K562 (cell line): ENCODE data around the gene SPON2. TPM values are rescaled to one million over a fixed set of nuclear protein-coding genes. Genes with fewer than 3 reads are reported as not detected.

Experiments used
- ARID1B ChIP-seq: fragments of 450-650 bp; IDR thresholded peaks from 2 replicates; pipeline ENCODE4 v1.6.1; 2016; ENCODE audit warnings: antibody characterized with exemption, mild to moderate bottlenecking, inconsistent platforms
- BRD9 ChIP-seq: fragments of 450-650 bp; IDR thresholded peaks from 2 replicates; pipeline ENCODE4 v1.6.1; 2018; ENCODE audit warnings: low read depth; ENCODE audit not compliant: partially characterized antibody
- CHCHD3 ChIP-seq: fragments of 250-450 bp; sonication (Bioruptor Pico); IDR thresholded peaks from 2 replicates; pipeline ENCODE4 v2.1.2; 2022; ENCODE audit warnings: mild to moderate bottlenecking
- HCFC1 ChIP-seq: IDR thresholded peaks from 2 replicates; pipeline ENCODE4 v1.6.1; 2012; ENCODE audit warnings: low read depth, low read length, improper control_type of control experiment
- HLTF ChIP-seq: fragments of 450-650 bp; IDR thresholded peaks from 2 replicates; pipeline ENCODE4 v1.6.1; 2016
- JUN ChIP-seq, 2 experiments: sonication (generic) in 1 of 2; formaldehyde crosslinking in 1 of 2; IDR thresholded peaks; 2 replicates each; pipeline versions ENCODE4 v1.6.1 to v1.8.0; 2012 to 2022; ENCODE audit warnings: borderline replicate concordance in 2 of 2, mild to moderate bottlenecking in 2 of 2, improper control_type of control experiment in 1 of 2, low read depth in 1 of 2, low read length in 1 of 2, missing genetic modification reagents in 1 of 2
- KLF6 ChIP-seq: fragments of 250-450 bp; sonication (Bioruptor Pico); IDR thresholded peaks from 2 replicates; pipeline ENCODE4 v1.4.0; 2020; ENCODE audit warnings: mild to moderate bottlenecking, moderate library complexity, borderline replicate concordance
- NCOR1 ChIP-seq: fragments of 450-650 bp; IDR thresholded peaks from 2 replicates; pipeline ENCODE4 v1.6.1; 2016; ENCODE audit warnings: mild to moderate bottlenecking, moderate library complexity
- NONO ChIP-seq, 2 experiments: fragments of 200-400 bp in 1 of 2; fragments of 450-650 bp in 1 of 2; formaldehyde crosslinking in 1 of 2; IDR thresholded peaks; 2 replicates each; pipeline ENCODE4 v1.6.1; 2017; ENCODE audit warnings: low read depth in 2 of 2, mild to moderate bottlenecking in 2 of 2, moderate library complexity in 2 of 2, low read length in 1 of 2
- NR3C1 ChIP-seq: sonication (generic); formaldehyde crosslinking; IDR thresholded peaks from 2 replicates; pipeline ENCODE4 v1.8.1; 2022; ENCODE audit warnings: missing genetic modification reagents
- PTBP1 ChIP-seq: fragments of 200-400 bp; formaldehyde crosslinking; IDR thresholded peaks from 2 replicates; pipeline ENCODE4 v1.6.1; 2017; ENCODE audit warnings: low read depth, low read length
- PTRF ChIP-seq: fragments of 450-650 bp; IDR thresholded peaks from 2 replicates; pipeline ENCODE4 v1.6.1; 2016; ENCODE audit warnings: mild to moderate bottlenecking, missing genetic modification characterization, missing compliant biosample characterization
- RBM34 ChIP-seq: fragments of 200-400 bp; formaldehyde crosslinking; IDR thresholded peaks from 2 replicates; pipeline ENCODE4 v1.6.1; 2018; ENCODE audit warnings: low read length, borderline replicate concordance; ENCODE audit not compliant: insufficient read depth
- STAG1 ChIP-seq: sonication (generic); formaldehyde crosslinking; IDR thresholded peaks from 2 replicates; pipeline ENCODE4 v1.5.0; 2020; ENCODE audit warnings: missing genetic modification reagents, borderline replicate concordance
- TEAD4 ChIP-seq, 2 experiments: sonication (generic) in 1 of 2; formaldehyde crosslinking in 1 of 2; IDR thresholded peaks; 2 replicates each; pipeline versions ENCODE4 v1.6.1 to v1.8.0; 2012 to 2022; ENCODE audit warnings: borderline replicate concordance in 1 of 2, inconsistent platforms in 1 of 2, low read length in 1 of 2, mild to moderate bottlenecking in 1 of 2, missing genetic modification reagents in 1 of 2
- ZKSCAN3 ChIP-seq: fragments of 250-450 bp; sonication (Bioruptor Pico); IDR thresholded peaks from 2 replicates; pipeline ENCODE4 v1.4.0; 2020
- ZNF197 ChIP-seq: fragments of 200-800 bp; sonication (Bioruptor generic); IDR thresholded peaks from 2 replicates; pipeline ENCODE4 v1.6.1; 2016; ENCODE audit warnings: low read depth, missing genetic modification characterization, missing compliant biosample characterization
- ZNF764 ChIP-seq: fragments of 250-450 bp; sonication (Bioruptor Pico); IDR thresholded peaks from 2 replicates; pipeline ENCODE4 v1.4.0; 2020; ENCODE audit warnings: low read depth, mild to moderate bottlenecking, moderate library complexity
- polyA plus RNA-seq, 8 experiments: library from polyadenylated mRNA; depleted of rRNA in 4 of 8; stranded (reverse) in 5 of 8; unstranded in 3 of 8; fragments of >200 nt; fragmentation: Nextera tagmentation in 2 of 8; fragmentation: Illumina TruSeq in 1 of 8; extraction: Ambion mirVana in 2 of 8; extraction: Trizol in 1 of 8; gene quantifications; 2 replicates each; pipeline versions ENCODE4 v1.2.1 to v1.2.3, GENCODE V29; 2011 to 2014; ENCODE audit warnings: inconsistent platforms in 1 of 8, missing spikeins in 1 of 8
- total RNA-seq, 7 experiments: library from RNA; depleted of rRNA in 6 of 7; stranded (reverse); fragments of >200 nt in 6 of 7; fragmentation: Illumina TruSeq in 2 of 7; extraction: Trizol in 2 of 7; gene quantifications; 2 replicates each; pipeline versions ENCODE4 v1.2.1 to v1.2.3, GENCODE V29; 2011 to 2021; ENCODE audit warnings: low replicate concordance in 1 of 7
- TF ChIP-seq, protein P1 (sequence below), 2 experiments: fragments of 450-650 bp; IDR thresholded peaks; 2 replicates each; pipeline ENCODE4 v1.6.1; 2016
- TF ChIP-seq, protein P2 (sequence below): fragments of 250-450 bp; sonication (Bioruptor Pico); IDR thresholded peaks from 2 replicates; pipeline ENCODE4 v1.8.0; 2021; ENCODE audit warnings: mild to moderate bottlenecking, moderate library complexity
- TF ChIP-seq, protein P3 (sequence below), 3 experiments: IDR thresholded peaks in 2 of 3; conservative IDR thresholded peaks in 1 of 3; 2 replicates each; pipeline ENCODE4 v1.5.1; 2011 to 2012; ENCODE audit warnings: low read length in 3 of 3, mild to moderate bottlenecking in 3 of 3, control low read depth in 2 of 3, improper control_type of control experiment in 1 of 3, inconsistent platforms in 1 of 3, low read depth in 1 of 3, mixed read lengths in 1 of 3, moderate library complexity in 1 of 3; ENCODE audit not compliant: insufficient read depth in 2 of 3
- TF ChIP-seq, protein P4 (sequence below), 2 experiments: fragments of 450-650 bp in 1 of 2; sonication (generic) in 1 of 2; formaldehyde crosslinking; conservative IDR thresholded peaks; 2 replicates each; pipeline versions ENCODE4 v1.4.0 to v1.8.1; 2020 to 2022; ENCODE audit warnings: mild to moderate bottlenecking in 1 of 2, missing genetic modification reagents in 1 of 2

Gene SPON2
- total and polyA plus RNA-seq, 9 of the 15 experiments (the other 6 are each of a cell fraction or from before 2014, with no cell fraction given): 0.21 to 2.2 (median 0.83) TPM

DNA sequence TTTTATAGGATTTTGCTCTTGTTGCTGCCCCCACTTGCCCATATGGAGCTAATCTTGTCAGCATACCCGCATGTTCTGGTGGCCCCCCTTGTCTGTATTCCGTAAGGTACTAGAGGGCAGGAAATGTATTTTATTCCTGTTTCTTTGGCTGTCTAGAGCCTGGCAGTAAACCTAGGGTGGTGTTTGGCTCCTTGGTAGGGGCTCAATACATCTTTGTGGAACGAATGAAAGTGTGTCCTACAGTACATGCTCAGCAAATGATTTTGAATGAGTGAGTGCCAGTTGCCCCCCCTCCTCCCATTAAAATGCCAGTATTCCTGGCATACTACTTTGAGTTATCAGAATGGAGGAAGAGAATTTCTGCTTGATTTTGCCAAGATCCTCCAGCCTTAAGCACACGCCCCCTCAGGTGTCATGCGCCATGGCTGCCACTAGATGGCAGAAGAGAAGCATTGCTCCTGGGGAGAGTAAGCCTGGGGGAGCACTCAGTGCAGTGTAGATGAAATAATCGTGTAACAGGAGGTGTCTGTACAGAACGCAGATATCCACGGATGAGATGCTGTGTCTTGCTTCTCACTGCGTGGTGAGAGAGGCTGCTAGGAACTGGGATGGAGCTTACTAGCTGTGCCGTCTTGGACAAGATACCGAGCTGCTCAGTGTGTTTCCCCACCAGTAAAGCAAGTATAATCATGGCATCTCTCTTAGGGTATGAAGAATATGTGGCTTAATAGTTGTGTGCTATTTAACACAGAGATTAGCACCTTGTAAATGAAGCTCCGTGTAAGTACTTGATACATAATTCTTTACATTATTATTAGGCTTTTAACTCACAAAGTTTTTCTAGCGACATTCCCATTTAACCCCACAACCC lies 41.8 kb downstream of the SPON2 start (continued):
- TF ChIP-seq BRD9 (no peak), ZKSCAN3 (CRISPR knock-in tag) (no peak), JUN (IDR thresholded peaks at IDR 0.05; ENCODE audit: borderline replicate concordance, low read depth, low read length) (no peak), JUN (CRISPR knock-in tag; IDR thresholded peaks at IDR 0.05; ENCODE audit: borderline replicate concordance) (no peak), KLF6 (CRISPR knock-in tag) (no peak), NR3C1 (CRISPR knock-in tag) (no peak), PTBP1 (no peak), HLTF (no peak), RBM34 (no peak), ZNF197 (CRISPR knock-in tag) (no peak), ARID1B (no peak), NCOR1 (no peak), STAG1 (CRISPR knock-in tag) (peak; percentile 94), PTRF (no peak), ZNF764 (CRISPR knock-in tag) (no peak), NONO (IDR thresholded peaks at IDR 0.05; ENCODE audit: low read depth in 2 of 2, low read length in 1 of 2) (no peak), CHCHD3 (CRISPR knock-in tag) (no peak), TEAD4 (IDR thresholded peaks at IDR 0.05; ENCODE audit: low read length) (no peak), TEAD4 (CRISPR knock-in tag; IDR thresholded peaks at IDR 0.05; ENCODE audit: borderline replicate concordance) (no peak), HCFC1 (no peak)
- TF ChIP-seq, protein P1, sequence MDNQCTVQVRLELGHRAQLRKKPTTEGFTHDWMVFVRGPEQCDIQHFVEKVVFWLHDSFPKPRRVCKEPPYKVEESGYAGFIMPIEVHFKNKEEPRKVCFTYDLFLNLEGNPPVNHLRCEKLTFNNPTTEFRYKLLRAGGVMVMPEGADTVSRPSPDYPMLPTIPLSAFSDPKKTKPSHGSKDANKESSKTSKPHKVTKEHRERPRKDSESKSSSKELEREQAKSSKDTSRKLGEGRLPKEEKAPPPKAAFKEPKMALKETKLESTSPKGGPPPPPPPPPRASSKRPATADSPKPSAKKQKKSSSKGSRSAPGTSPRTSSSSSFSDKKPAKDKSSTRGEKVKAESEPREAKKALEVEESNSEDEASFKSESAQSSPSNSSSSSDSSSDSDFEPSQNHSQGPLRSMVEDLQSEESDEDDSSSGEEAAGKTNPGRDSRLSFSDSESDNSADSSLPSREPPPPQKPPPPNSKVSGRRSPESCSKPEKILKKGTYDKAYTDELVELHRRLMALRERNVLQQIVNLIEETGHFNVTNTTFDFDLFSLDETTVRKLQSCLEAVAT (IDR thresholded peaks at IDR 0.05): 0 out of 4 replicates have a peak, but pooled peaks of 1 of the 2 experiments have one; percentile 25
- TF ChIP-seq, protein P2, sequence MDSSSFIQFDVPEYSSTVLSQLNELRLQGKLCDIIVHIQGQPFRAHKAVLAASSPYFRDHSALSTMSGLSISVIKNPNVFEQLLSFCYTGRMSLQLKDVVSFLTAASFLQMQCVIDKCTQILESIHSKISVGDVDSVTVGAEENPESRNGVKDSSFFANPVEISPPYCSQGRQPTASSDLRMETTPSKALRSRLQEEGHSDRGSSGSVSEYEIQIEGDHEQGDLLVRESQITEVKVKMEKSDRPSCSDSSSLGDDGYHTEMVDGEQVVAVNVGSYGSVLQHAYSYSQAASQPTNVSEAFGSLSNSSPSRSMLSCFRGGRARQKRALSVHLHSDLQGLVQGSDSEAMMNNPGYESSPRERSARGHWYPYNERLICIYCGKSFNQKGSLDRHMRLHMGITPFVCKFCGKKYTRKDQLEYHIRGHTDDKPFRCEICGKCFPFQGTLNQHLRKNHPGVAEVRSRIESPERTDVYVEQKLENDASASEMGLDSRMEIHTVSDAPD (CRISPR knock-in tag): no peak
- TF ChIP-seq, protein P3, sequence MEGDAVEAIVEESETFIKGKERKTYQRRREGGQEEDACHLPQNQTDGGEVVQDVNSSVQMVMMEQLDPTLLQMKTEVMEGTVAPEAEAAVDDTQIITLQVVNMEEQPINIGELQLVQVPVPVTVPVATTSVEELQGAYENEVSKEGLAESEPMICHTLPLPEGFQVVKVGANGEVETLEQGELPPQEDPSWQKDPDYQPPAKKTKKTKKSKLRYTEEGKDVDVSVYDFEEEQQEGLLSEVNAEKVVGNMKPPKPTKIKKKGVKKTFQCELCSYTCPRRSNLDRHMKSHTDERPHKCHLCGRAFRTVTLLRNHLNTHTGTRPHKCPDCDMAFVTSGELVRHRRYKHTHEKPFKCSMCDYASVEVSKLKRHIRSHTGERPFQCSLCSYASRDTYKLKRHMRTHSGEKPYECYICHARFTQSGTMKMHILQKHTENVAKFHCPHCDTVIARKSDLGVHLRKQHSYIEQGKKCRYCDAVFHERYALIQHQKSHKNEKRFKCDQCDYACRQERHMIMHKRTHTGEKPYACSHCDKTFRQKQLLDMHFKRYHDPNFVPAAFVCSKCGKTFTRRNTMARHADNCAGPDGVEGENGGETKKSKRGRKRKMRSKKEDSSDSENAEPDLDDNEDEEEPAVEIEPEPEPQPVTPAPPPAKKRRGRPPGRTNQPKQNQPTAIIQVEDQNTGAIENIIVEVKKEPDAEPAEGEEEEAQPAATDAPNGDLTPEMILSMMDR (IDR thresholded peaks at IDR 0.05 in 2 of 3, conservative IDR thresholded peaks at IDR 0.05 in 1 of 3; ENCODE audit: insufficient read depth in 2 of 3, low read depth in 1 of 3, low read length in 3 of 3): peak; percentile 95 to 99 (median 98)
- TF ChIP-seq, protein P4, sequence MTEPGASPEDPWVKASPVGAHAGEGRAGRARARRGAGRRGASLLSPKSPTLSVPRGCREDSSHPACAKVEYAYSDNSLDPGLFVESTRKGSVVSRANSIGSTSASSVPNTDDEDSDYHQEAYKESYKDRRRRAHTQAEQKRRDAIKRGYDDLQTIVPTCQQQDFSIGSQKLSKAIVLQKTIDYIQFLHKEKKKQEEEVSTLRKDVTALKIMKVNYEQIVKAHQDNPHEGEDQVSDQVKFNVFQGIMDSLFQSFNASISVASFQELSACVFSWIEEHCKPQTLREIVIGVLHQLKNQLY (CRISPR knock-in tag; conservative IDR thresholded peaks at IDR 0.05): no peak
